GM10266 (cell line): ENCODE results near the gene SCN1B.

Experiments used
- DNase-seq: peaks from one replicate; pipeline ENCODE4 v3.0.0; 2012; ENCODE audit errors: extremely low spot score
- TF ChIP-seq, protein P1 (sequence below): IDR thresholded peaks from 2 replicates; pipeline ENCODE4 v1.5.1; 2012; ENCODE audit warnings: mild to moderate bottlenecking, low read depth; ENCODE audit not compliant: control insufficient read depth, insufficient read depth; ENCODE audit errors: missing control alignments

SCN1B gene

DNA sequence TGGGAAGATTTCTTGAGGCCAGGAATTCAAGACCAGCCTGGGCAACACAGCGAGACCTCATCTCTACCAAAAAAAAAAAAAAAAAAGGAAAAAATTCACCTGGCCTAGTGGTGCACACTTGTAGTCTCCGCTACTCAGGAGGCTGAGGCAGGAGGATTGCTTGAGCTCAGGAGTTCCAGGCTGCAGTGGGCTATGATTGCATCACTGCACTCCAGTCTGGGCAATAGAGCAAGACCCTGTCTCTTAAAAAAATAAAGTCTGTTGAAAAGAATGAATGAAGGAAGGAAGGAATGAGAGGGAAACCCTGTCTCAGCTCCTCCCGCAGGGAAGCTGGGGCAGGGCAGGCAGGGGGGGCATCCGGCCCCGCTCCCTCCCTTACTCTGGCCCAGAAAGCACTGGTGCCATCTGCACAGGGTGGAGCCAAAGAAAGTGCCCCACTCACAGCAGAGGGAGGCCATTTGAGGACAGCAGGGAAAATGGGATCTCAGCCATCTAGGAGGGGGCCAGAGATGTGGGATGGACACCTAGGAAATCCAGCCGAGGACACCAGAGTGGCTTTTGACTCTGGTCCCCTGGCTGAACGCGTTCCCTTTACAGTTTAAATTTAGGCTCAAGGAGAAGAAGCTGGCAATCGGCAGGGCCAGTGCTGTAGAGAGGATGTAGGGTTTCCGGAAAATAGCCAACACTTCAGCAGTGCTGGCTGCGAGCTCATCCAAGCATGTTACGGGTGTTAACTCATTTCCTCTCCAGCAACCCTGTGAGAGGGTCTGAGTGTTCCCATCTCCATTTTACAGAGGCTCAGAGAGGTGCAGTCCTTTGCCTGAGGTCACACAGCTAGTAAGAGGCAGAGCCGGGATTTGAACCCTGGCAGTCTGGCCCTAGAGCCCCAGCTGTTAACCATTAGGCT, 7.7 kb downstream of the SCN1B start:
- DNase-seq = peak; percentile 75

DNA sequence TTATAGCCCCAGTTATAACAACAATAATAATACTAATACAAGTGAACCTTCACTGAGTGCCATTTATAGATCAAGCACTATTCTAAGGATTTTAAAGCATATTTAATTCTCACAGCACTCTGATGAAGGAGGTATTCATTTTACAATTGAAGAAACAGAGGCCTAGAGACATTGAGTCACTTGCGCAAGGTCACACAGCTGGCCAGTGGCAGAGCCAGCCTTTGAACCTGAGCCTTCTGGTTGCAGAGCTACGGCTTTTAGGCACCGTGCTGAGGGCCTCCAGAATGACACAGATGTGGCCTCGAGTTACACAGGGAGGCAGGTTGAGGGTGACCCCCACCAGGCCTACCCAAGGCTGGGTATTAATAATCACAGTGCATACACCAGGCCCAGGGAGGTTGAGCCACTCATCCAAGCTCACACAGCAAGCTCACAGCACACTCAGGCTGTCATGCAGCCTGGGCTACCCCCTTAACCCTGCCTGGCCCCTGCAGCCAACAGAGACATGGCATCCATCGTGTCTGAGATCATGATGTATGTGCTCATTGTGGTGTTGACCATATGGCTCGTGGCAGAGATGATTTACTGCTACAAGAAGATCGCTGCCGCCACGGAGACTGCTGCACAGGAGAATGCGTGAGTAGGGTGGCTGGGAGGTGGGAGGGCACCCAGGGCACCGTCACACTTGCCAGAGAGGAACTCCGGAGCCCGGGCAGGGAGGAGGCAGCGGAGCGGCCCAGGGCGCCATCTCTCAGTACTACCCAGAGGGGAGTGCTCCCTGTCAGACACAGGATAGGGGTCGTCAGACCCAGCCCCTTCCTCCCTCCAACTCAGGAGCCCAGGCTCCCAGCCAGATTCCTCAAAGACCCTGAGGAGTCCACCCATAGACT, 8.6 kb downstream of the SCN1B start:
- no peak for DNase-seq
- TF ChIP-seq, protein P1, sequence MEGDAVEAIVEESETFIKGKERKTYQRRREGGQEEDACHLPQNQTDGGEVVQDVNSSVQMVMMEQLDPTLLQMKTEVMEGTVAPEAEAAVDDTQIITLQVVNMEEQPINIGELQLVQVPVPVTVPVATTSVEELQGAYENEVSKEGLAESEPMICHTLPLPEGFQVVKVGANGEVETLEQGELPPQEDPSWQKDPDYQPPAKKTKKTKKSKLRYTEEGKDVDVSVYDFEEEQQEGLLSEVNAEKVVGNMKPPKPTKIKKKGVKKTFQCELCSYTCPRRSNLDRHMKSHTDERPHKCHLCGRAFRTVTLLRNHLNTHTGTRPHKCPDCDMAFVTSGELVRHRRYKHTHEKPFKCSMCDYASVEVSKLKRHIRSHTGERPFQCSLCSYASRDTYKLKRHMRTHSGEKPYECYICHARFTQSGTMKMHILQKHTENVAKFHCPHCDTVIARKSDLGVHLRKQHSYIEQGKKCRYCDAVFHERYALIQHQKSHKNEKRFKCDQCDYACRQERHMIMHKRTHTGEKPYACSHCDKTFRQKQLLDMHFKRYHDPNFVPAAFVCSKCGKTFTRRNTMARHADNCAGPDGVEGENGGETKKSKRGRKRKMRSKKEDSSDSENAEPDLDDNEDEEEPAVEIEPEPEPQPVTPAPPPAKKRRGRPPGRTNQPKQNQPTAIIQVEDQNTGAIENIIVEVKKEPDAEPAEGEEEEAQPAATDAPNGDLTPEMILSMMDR = no peak

More for the DNA sequence above, 7.7 kb downstream of the SCN1B start:
- TF ChIP-seq, protein P1 = no peak

DNA sequence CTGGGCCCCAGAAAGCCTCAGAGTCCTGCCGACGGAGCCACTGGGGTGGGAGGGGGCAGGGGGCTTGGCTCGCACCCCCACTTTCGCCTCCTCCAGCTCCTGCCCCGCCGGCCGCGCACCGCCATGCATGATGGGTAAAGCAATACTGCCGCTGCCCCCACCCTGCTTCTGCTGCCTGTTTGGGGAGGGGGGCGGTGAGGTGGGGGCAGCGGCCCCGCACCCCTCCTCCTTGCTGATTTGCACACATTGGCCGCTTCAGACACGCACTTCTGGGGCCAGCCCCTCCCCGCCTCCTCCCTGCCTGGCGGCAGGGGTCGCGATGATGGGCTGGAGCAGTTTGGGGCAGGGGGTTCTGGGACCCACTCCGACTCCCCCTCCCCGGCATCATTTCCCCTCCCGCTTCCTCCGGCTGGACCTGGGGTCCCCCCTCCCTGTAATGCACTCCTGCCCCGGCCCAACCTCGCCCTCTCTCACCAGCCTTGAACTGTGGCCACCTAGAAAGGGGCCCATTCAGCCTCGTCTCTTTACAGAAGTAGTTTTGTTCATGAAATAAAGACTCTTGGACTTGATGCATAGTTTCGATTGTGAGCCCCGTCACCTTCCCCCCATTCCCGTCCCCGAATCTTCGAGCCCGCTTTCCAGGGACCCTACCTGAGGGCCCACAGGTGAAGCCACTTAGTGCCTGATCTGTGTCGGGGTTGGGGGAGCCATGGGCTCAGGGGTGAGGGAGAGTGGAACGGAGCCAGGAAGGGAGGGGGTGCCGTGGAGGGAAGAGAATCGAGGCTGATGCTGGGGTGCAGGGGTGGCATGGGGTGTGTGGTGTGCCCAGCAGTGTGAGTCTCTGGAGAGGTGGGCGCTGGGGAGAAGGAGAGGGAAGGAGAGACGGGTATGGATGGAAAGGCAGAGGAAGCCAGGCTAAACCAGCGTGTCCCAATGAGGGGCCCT, 9.9 kb downstream of the SCN1B start:
- TF ChIP-seq, protein P1 = no peak
- no peak for DNase-seq

DNA sequence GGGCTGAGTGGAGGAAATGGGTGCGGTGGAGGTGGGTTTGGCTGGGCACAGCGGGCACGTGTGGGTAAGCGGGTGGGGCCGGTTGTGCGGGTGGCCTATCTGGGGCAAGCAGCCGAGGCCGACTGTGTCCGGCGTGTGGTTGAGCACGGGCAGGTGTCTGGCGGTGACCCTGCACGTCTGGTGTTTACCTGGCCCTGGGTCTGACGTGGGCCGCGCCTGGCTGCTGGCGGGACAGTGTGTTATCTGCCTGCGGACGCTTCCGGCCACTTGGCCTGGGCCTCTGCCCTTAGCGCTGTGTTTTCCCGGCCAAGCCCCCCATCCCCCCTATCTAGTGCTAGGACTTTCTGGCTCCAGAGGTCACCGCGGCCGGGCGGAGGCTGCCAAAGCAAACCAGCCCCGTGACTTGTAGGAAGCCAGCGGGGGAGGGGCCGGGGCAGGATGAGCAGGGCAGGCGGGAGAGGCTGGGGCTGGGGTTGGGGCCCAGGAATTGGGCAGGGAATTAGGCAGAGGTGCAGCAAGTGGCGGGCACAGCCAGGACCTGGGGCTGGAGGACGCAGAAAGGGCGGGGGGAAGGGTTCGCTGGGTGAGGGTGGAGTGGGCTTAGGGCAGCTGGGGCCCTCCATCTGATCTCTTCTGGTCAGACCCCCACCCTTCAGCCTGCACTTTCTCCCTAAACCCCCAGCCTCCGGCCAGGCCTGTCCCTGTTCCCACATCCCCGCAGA, 10.7 kb downstream of the SCN1B start:
- TF ChIP-seq, protein P1 = no peak
- no peak for DNase-seq

DNA sequence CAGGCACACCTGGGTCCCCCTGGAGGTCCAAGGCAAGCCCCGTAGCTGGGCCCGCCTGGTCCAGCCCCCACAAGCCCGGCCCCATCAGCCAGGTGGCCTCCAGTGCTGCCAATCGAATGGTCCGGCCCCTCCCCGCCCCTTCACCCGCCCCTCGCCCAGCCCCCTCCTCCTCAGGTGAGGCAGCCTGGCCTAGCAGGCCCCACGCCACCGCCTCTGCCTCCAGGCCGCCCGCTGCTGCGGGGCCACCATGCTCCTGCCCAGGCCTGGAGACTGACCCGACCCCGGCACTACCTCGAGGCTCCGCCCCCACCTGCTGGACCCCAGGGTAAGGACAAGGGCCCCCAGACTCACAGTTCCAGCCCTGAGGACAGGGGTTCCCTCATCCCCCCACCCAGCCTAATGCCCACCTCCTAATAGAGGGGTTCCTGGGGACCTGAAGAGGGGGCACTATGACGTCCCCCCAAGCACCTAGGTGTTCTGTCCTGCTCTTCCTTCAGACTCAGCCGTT, 11.3 kb downstream of the SCN1B start, which contains the start of gene HPN:
Gene HPN, plus strand, starts transcription at position 174 of the 508 bp plus-strand sequence. CDS start 786 bp downstream, outside the sequence.
- no peak for DNase-seq
- TF ChIP-seq, protein P1 = no peak
